Osteoblast (primary cell): ENCODE results near the gene VPS37B. TPM values are rescaled to one million over a fixed set of nuclear protein-coding genes. Genes with fewer than 3 reads are reported as not detected.

Experiments used
- DNase-seq: peaks from one replicate; pipeline ENCODE4 v3.0.0; 2011; ENCODE audit warnings: low spot score, mixed read lengths; ENCODE audit not compliant: insufficient read length; ENCODE audit errors: missing footprints
- H2AFZ ChIP-seq: 2 replicates; pipeline ENCODE4 v1.6.0; 2011; ENCODE audit warnings: mild to moderate bottlenecking, low read length
- H3K27ac ChIP-seq: 2 replicates; pipeline ENCODE4 v1.5.1; 2011; ENCODE audit warnings: mild to moderate bottlenecking, low read depth, low read length, moderate library complexity
- H3K27me3 ChIP-seq: 2 replicates; pipeline ENCODE4 v1.6.0; 2012; ENCODE audit warnings: mild to moderate bottlenecking, control low read depth, inconsistent platforms, low read length, moderate library complexity; ENCODE audit not compliant: insufficient read depth
- H3K36me3 ChIP-seq: 2 replicates; pipeline ENCODE4 v1.5.1; 2011; ENCODE audit warnings: mild to moderate bottlenecking, low read length, control low read depth, moderate library complexity; ENCODE audit not compliant: insufficient read depth
- H3K4me1 ChIP-seq: 2 replicates; pipeline ENCODE4 v1.5.1; 2011; ENCODE audit warnings: mild to moderate bottlenecking, low read length, control low read depth, moderate library complexity; ENCODE audit not compliant: insufficient read depth
- H3K4me2 ChIP-seq: 2 replicates; pipeline ENCODE4 v1.6.0; 2011; ENCODE audit warnings: mild to moderate bottlenecking, low read length; ENCODE audit not compliant: insufficient read depth
- H3K4me3 ChIP-seq: fragments of 200-600 bp; sonication (generic); 3 replicates; pipeline ENCODE4 v1.5.1; 2012; ENCODE audit warnings: mild to moderate bottlenecking, low read length, inconsistent platforms; ENCODE audit not compliant: insufficient read depth
- H3K79me2 ChIP-seq: 2 replicates; pipeline ENCODE4 v1.6.0; 2012; ENCODE audit warnings: mild to moderate bottlenecking, low read length, control low read depth, inconsistent platforms; ENCODE audit not compliant: insufficient read depth
- H3K9me3 ChIP-seq: 2 replicates; pipeline ENCODE4 v1.5.1; 2011; ENCODE audit warnings: low read depth, low read length, control low read depth
- H4K20me1 ChIP-seq: 2 replicates; pipeline ENCODE4 v1.6.0; 2012; ENCODE audit warnings: mild to moderate bottlenecking, low read length, control low read depth; ENCODE audit not compliant: insufficient read depth
- CTCF ChIP-seq: IDR thresholded peaks from 2 replicates; pipeline ENCODE4 v1.5.1; 2011; ENCODE audit warnings: mild to moderate bottlenecking, low read depth, low read length, moderate library complexity; ENCODE audit errors: extremely low read depth
- total RNA-seq: library from RNA; depleted of rRNA; stranded (reverse); fragments of >200 nt; gene quantifications from 2 replicates; pipeline ENCODE4 v1.2.3, GENCODE V29; 2012

The VPS37B gene
- total RNA-seq, 1 donor: 19.2 TPM

GRCh38 chr12:122820838-122821271 lies 75.1 kb downstream of the VPS37B start:
- H3K4me1 ChIP-seq: no peaks in the 10 kb centered on the region
- H3K79me2 ChIP-seq: no peaks in the 10 kb centered on the region
- H3K4me2 ChIP-seq: no peak overlapping the region
- H3K27ac ChIP-seq: no peak overlapping the region
- H3K4me3 ChIP-seq: no peak overlapping the region
- TF ChIP-seq CTCF: no peak
- no peaks in the 10 kb centered on the region for H3K9me3 ChIP-seq
- H3K36me3 ChIP-seq: no peaks in the 10 kb centered on the region
- no peak for DNase-seq
- H2AFZ ChIP-seq: peak overlapping the region; percentile 15
- H3K27me3 ChIP-seq: peaks cover 3% of the 10 kb centered on the region
- H4K20me1 ChIP-seq: no peaks in the 10 kb centered on the region

- Histone ChIP-seq H3K4me1 (no peaks in the 10 kb centered on the region), H3K27me3 (peaks cover 3% of the 10 kb centered on the region), H3K27ac (no peak overlapping the region), H3K79me2 (no peaks in the 10 kb centered on the region), H2AFZ (no peak overlapping the region), H3K36me3 (no peaks in the 10 kb centered on the region), H3K9me3 (no peaks in the 10 kb centered on the region), H3K4me2 (no peak overlapping the region), H4K20me1 (no peaks in the 10 kb centered on the region), H3K4me3 (no peak overlapping the region)
- TF ChIP-seq CTCF: no peak
- no peak for DNase-seq
Measured at GRCh38 chr12:122820138-122820537, 75.8 kb downstream of the VPS37B start.

GRCh38 chr12:122819209-122819785 lies 76.6 kb downstream of the VPS37B start:
- Histone ChIP-seq H3K79me2 (no peaks in the 10 kb centered on the region), H4K20me1 (no peaks in the 10 kb centered on the region), H3K9me3 (no peaks in the 10 kb centered on the region), H3K27ac (no peak overlapping the region), H3K4me3 (no peak overlapping the region), H3K27me3 (peaks cover 3% of the 10 kb centered on the region), H3K4me2 (no peak overlapping the region), H2AFZ (no peak overlapping the region), H3K36me3 (no peaks in the 10 kb centered on the region), H3K4me1 (no peaks in the 10 kb centered on the region)
- DNase-seq: no peak
- no peak for TF ChIP-seq CTCF

Other genes with a start within 250 kb of the VPS37B start
- not detected in 2 replicates for gene HCAR2, start 192.8 kb downstream of the VPS37B start, total RNA-seq
- gene HCAR3, start 179.3 kb downstream of the VPS37B start, total RNA-seq: not detected in 2 replicates
- gene HCAR1, start 165.3 kb downstream of the VPS37B start, total RNA-seq: 0.59 and 1.1 TPM in 2 replicates
- gene DENR, start 143.3 kb downstream of the VPS37B start, total RNA-seq: 37.4 and 44.5 TPM in 2 replicates
- 0.36 and 1.2 TPM in 2 replicates for gene CCDC62, start 121.6 kb downstream of the VPS37B start, total RNA-seq
- 19.4 and 21.0 TPM in 2 replicates for gene HIP1R, start 60.7 kb downstream of the VPS37B start, total RNA-seq
- gene ABCB9, start 70.3 kb upstream of the VPS37B start, total RNA-seq: 11.9 and 13.0 TPM in 2 replicates
- gene OGFOD2, start 79.1 kb upstream of the VPS37B start, total RNA-seq: 6.5 and 8.3 TPM in 2 replicates
- gene ARL6IP4, start 84.6 kb upstream of the VPS37B start, total RNA-seq: 117 and 118 TPM in 2 replicates